C4-2B (cell line): ENCODE data around the gene PRKCH.

Experiments
- H3K27ac ChIP-seq: fragments of 450-650 bp; 2 replicates; pipeline ENCODE4 v1.5.1; 2017
- ZFX ChIP-seq: fragments of 450-650 bp; IDR thresholded peaks from 2 replicates; pipeline ENCODE4 v1.6.1; 2017
- TF ChIP-seq, protein P1 (sequence below): fragments of 450-650 bp; conservative IDR thresholded peaks from 2 replicates; pipeline ENCODE4 v1.5.1; 2017; ENCODE audit warnings: mild to moderate bottlenecking

PRKCH gene

DNA sequence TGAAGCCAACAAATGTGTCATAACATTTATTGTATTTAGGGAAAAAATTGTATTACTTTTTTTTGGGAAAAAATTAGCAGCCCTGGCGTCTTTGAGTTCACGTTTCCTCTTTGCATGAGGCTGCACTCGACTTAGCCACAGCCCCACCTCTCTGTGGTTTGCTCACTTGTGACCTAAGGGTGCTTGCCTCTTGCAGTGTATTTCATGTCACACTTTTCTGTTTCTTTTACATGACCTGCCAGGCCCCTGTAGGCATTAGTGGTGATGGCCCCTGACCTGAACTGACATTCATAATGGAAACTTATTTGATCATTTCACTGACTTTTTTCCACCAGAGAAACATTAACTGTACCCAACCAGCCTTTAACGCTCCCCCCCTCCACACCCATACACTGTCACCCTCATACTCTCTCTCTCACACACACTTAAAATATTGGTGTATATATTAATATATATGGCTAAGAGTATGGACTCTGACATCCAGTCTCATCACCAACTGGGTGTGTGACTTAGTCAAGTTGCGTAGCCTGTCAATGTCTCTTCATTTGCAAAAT, 122.9 kb downstream of the PRKCH start:
- TF ChIP-seq, protein P1, sequence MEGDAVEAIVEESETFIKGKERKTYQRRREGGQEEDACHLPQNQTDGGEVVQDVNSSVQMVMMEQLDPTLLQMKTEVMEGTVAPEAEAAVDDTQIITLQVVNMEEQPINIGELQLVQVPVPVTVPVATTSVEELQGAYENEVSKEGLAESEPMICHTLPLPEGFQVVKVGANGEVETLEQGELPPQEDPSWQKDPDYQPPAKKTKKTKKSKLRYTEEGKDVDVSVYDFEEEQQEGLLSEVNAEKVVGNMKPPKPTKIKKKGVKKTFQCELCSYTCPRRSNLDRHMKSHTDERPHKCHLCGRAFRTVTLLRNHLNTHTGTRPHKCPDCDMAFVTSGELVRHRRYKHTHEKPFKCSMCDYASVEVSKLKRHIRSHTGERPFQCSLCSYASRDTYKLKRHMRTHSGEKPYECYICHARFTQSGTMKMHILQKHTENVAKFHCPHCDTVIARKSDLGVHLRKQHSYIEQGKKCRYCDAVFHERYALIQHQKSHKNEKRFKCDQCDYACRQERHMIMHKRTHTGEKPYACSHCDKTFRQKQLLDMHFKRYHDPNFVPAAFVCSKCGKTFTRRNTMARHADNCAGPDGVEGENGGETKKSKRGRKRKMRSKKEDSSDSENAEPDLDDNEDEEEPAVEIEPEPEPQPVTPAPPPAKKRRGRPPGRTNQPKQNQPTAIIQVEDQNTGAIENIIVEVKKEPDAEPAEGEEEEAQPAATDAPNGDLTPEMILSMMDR = no peak
- TF ChIP-seq ZFX = no peak

DNA sequence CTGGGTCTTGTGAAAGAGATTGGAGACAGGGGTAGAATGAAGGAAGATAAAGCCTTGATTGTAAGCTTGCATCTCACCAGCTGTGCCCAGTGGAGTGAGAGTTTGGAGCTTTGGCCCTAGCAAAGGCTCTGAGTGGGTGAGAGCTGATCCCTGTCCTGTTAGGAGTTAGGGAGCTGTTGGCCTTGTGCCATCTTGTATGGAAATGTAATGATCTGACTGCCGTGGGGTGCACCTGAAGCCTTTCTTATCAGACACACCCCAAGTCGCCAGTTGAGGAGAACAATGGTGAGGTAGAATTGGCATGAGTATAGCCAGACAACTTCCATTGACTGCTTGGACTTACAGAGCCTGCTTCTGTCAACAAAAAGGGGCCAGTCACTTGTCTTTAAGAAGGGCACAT, 130.1 kb downstream of the PRKCH start:
- TF ChIP-seq ZFX = no peak
- TF ChIP-seq, protein P1 = no peak
- H3K27ac ChIP-seq = no peak overlapping the region

More for the DNA sequence above, 122.9 kb downstream of the PRKCH start:
- no peak overlapping the region for H3K27ac ChIP-seq

DNA sequence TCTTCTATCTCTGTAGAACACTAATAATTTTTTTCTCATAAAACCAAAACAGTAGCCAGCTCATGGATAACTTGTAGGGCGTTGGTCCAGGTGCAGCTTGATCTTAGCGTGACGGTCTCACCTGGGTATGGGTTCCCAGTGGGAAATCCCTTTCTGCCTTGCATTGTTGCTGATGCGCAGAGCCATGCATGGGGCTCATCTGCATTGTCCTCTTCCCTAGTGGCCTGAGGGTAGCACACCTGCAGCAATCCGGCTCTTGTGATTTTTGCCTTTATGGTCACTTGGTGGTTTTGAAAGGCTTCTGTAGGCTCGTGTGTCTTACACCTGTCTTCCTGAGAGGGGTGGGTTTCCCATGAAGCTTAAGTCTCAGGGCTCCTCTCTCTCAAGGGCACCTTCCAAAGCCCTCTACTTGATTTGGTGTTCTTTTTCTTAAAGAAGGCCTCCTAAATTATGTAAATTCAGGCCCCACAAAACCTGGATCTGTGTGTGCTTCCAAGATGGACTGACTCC, 130.6 kb downstream of the PRKCH start:
- TF ChIP-seq ZFX = no peak
- TF ChIP-seq, protein P1 = no peak
- no peak overlapping the region for H3K27ac ChIP-seq

DNA sequence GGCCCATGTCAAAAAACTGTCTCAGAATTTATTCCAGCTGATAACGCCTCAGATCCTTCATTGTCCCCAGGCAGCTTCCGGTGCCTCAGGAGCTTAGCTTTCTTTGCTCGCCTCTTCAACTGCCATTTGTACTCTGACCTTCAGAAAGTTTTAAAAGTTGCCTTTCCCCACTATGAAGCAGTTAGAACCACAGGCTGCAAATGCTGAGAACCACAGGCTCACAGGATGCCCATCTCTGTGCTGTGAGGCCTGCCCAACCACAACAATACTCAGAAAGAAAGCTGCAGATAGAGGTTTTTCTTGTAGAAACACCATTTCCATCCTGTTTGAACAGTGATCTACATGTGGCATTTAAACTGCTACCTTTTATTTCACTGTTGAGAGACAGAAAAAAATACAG, 131.1 kb downstream of the PRKCH start:
- no peak overlapping the region for H3K27ac ChIP-seq
- TF ChIP-seq ZFX = no peak
- TF ChIP-seq, protein P1 = no peak

DNA sequence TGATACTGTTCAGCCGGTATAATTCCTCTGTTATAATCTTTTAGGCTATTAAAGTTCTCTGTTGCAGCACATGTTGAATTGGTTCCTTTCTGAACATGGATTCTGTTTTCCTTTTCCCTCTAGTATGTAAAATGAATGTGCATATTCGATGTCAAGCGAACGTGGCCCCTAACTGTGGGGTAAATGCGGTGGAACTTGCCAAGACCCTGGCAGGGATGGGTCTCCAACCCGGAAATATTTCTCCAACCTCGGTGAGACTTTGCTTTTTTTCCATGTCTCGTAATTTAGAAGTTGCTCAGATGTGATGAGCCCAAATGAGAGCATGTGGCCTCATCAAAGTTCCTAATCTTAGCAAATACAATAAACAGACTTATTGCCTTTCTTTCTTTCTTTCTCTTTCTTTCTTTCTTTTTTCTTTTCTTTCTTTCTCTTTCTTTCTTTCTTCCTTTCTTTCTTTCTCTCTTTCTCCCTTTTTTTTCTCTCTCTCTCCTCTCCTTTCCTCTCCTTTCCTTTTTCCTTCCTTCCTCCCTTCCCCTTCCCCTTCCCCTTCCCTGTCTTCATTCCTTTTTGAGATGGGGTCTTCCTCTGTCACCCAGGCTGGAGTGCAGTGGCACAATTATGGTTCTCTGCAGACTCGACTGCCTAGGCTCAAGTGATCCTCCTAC, 131.9 kb downstream of the PRKCH start:
- H3K27ac ChIP-seq = no peak overlapping the region
- TF ChIP-seq ZFX = no peak
- TF ChIP-seq, protein P1 = no peak

DNA sequence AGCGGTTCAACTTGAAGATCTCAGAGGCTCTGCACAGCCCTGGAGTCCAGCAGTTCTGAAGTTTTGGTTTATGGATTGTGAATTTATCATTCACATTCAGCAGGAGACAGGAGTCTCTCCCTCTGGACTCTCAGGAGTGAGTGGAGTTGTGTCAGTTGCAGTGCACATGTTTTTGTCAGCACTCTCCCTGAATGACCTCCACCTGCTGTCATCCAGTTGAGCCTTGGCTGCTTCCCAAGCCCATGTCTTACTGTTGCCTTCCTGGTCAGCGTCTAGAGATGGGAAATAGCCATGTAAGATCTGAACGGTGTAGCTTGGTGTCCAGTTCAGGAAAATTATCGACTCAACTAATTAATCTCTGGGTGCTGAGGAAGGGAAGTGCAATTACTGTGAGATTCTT, 133.2 kb downstream of the PRKCH start:
- no peak overlapping the region for H3K27ac ChIP-seq
- TF ChIP-seq, protein P1 = no peak
- TF ChIP-seq ZFX = no peak

DNA sequence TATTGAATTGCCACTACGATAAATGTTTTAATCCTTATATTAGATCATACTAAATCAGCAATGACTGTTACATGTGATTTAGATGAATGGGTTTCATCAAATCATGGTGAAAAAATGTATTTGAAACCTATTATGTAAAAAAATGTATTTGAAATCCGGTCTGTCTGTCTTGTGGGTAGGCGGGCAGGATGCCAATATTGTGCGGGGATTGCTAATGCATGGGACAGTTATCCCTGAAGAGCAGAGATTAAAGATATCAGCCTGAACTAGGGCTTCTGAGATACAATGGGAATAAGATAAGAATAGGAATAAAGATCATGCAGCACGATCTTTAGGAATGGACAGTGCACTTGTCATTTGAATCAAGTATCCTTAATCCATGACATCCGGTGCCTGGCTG, 134.0 kb downstream of the PRKCH start:
- H3K27ac ChIP-seq = no peak overlapping the region
- TF ChIP-seq, protein P1 = no peak
- TF ChIP-seq ZFX = no peak
